Measurements from ENCODE around the gene MSRB2.

DNA sequence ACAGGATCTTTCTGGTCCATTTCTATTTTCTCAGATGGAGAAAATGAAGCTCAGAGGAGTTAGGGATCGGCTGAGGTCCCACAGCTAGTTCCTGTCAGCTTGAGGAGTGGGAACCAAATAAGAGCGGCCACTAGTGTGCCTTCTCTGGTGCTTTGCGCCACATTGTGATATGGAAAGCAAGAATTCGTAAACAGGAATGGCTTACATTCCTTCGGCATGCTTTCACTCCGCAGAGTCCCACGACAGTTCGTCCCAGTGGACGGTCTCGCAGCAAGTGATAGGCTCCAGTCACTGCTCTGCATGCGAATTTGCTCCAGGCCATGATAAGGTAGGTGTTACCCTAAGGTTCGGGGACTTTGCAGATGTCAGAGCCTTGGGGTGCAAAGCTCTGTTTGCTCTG, 55.2 kb downstream of the MSRB2 start:
- no peak for TF ChIP-seq CTCF (IDR thresholded peaks at IDR 0.05)
- TF ChIP-seq POLR2A (IDR thresholded peaks at IDR 0.05) = no peak

All from esophagus squamous epithelium (tissue), 4 donors.